ENCODE measurements around the gene CDKAL1.

DNA sequence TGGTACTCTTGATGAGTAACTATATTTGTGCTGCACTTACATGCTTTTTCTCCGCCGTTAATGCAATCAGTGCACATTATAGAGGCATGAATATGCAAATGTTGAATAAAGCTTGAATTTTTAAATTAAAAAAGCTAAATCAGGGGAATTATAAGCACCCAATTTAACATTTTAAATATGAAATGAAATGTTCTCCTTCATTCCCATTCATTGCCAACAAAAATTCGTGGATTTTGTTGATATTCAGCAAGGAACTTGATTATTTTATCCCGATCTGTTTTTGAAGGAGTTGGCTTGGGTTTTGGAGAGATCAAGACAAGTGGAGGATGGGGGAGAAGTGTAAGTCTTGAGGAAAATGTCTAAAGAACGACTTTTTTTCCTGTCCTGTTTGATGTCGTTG lies 740.6 kb downstream of the CDKAL1 start:
- no peak for TF ChIP-seq YY1 (IDR thresholded peaks at IDR 0.05; ENCODE audit: insufficient read depth, insufficient read length)
- TF ChIP-seq ZNF274 (IDR thresholded peaks at IDR 0.05; ENCODE audit: low read depth, low read length): no peak
